Neural progenitor cell (in vitro differentiated cells): ENCODE results near the gene NCOR1. TPM values are rescaled to one million over a fixed set of nuclear protein-coding genes. Genes with fewer than 3 reads are reported as not detected.

Experiments
- DNase-seq: peaks from one replicate; pipeline ENCODE4 v3.0.0-alpha.2; 2016; ENCODE audit warnings: low spot score
- H2AFZ ChIP-seq: fragments of 200-600 bp; sonication (generic); replicated peaks from 2 replicates; pipeline ENCODE4 v1.6.1; 2016; ENCODE audit warnings: antibody characterized with exemption
- H3F3A ChIP-seq: fragments of 200-600 bp; sonication (generic); 2 replicates; pipeline ENCODE4 v1.6.1; 2016; ENCODE audit warnings: antibody characterized with exemption, low read depth
- H3K27ac ChIP-seq: fragments of 200-600 bp; sonication (generic); 2 replicates; pipeline ENCODE4 v1.5.1; 2016; ENCODE audit warnings: mild to moderate bottlenecking
- H3K27me3 ChIP-seq: fragments of 200-600 bp; sonication (generic); 2 replicates; pipeline ENCODE4 v1.6.1; 2016; ENCODE audit warnings: mild to moderate bottlenecking, moderate library complexity
- H3K36me3 ChIP-seq: fragments of 200-600 bp; sonication (generic); 2 replicates; pipeline ENCODE4 v1.5.1; 2016
- H3K4me1 ChIP-seq: fragments of 200-600 bp; sonication (generic); 2 replicates; pipeline ENCODE4 v1.6.1; 2016; ENCODE audit warnings: mixed run types
- H3K4me2 ChIP-seq: fragments of 200-600 bp; sonication (generic); 2 replicates; pipeline ENCODE4 v1.6.1; 2016
- H3K4me3 ChIP-seq: fragments of 200-600 bp; sonication (generic); 2 replicates; pipeline ENCODE4 v1.5.1; 2016
- H3K79me2 ChIP-seq: fragments of 200-600 bp; sonication (generic); 2 replicates; pipeline ENCODE4 v1.6.1; 2016; ENCODE audit warnings: low read depth
- H3K9ac ChIP-seq: fragments of 200-600 bp; sonication (generic); 2 replicates; pipeline ENCODE4 v1.6.1; 2016
- H3K9me3 ChIP-seq: fragments of 200-600 bp; sonication (generic); 2 replicates; pipeline ENCODE4 v1.5.1; 2016; ENCODE audit warnings: low read depth
- H4K20me1 ChIP-seq: fragments of 200-600 bp; sonication (generic); 2 replicates; pipeline ENCODE4 v1.6.1; 2016; ENCODE audit warnings: low read depth
- H3K27ac Mint-ChIP-seq: 3 replicates; pipeline ENCODE4 v1.8.0; 2021; ENCODE audit warnings: mixed read lengths
- H3K27me3 Mint-ChIP-seq: 2 replicates; pipeline ENCODE4 v1.8.0; 2022; ENCODE audit warnings: low read depth, mild to moderate bottlenecking, inconsistent platforms, moderate library complexity, mixed read lengths; ENCODE audit not compliant: insufficient read depth
- H3K36me3 Mint-ChIP-seq: 3 replicates; pipeline ENCODE4 v1.8.0; 2021; ENCODE audit warnings: mixed read lengths
- H3K4me1 Mint-ChIP-seq: 3 replicates; pipeline ENCODE4 v1.8.0; 2021; ENCODE audit warnings: mixed read lengths
- H3K4me3 Mint-ChIP-seq: 3 replicates; pipeline ENCODE4 v1.8.0; 2021; ENCODE audit warnings: mild to moderate bottlenecking, moderate library complexity, mixed read lengths
- H3K9me3 Mint-ChIP-seq: 3 replicates; pipeline ENCODE4 v1.8.0; 2020; ENCODE audit warnings: mixed read lengths
- EZH2 ChIP-seq: fragments of 200-600 bp; sonication (generic); IDR thresholded peaks from 2 replicates; pipeline ENCODE4 v1.6.1; 2017; ENCODE audit warnings: antibody characterized with exemption, mild to moderate bottlenecking, moderate library complexity
- EZH2phosphoT487 ChIP-seq: fragments of 200-600 bp; sonication (generic); IDR thresholded peaks from 2 replicates; pipeline ENCODE4 v1.6.1; 2017; ENCODE audit warnings: antibody characterized with exemption
- total RNA-seq: library from RNA; depleted of rRNA; stranded (reverse); fragments of >200 nt; gene quantifications from 2 replicates; pipeline ENCODE4 v1.2.3, GENCODE V29; 2015; ENCODE audit warnings: low replicate concordance
- TF ChIP-seq, protein P1 (sequence below): fragments of 200-600 bp; sonication (generic); IDR thresholded peaks from 2 replicates; pipeline ENCODE4 v1.5.1; 2017; ENCODE audit warnings: antibody characterized with exemption, mild to moderate bottlenecking

The NCOR1 gene
- total RNA-seq, 1 donor from 2014 or later = 86.8 TPM

DNA sequence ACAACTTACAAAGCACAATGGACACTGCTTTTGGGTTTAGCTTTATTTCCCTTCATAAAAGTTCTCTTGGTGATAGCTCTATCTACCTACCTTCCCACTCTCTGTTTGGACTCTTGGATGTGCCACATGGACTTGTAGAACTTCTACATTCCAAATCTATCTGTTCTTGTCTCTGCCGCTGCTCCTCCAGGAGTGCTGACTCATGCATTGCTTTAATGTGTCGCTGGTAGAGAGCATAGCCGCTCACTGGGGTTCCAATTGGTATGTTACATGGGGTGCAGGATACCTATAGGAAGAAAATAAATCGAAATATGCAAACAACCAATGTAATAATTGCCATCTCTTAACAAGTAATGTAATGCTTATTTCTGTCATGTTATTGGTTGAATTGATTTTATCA, 123.6 kb downstream of the NCOR1 start:
- Histone ChIP-seq H2AFZ (no peak overlapping the region), H3K4me2 (no peak overlapping the region), H3K27me3 (no peaks in the 10 kb centered on the region), H3F3A (no peaks in the 10 kb centered on the region), H3K27ac (no peak overlapping the region), H3K4me3 (no peak overlapping the region), H3K79me2 (no peaks in the 10 kb centered on the region), H3K9ac (no peak overlapping the region), H3K36me3 (peaks cover 5% of the 10 kb centered on the region), H3K4me1 (no peaks in the 10 kb centered on the region), H4K20me1 (no peaks in the 10 kb centered on the region), H3K9me3 (no peaks in the 10 kb centered on the region)
- Mint-ChIP-seq H3K9me3 (peaks cover 7% of the 10 kb centered on the region), H3K27me3 (no peaks in the 10 kb centered on the region), H3K4me1 (no peaks in the 10 kb centered on the region), H3K4me3 (no peak overlapping the region), H3K36me3 (peaks cover 30% of the 10 kb centered on the region), H3K27ac (no peak overlapping the region)
- no peak for DNase-seq
- TF ChIP-seq EZH2phosphoT487 (no peak), EZH2 (no peak)
- TF ChIP-seq, protein P1, sequence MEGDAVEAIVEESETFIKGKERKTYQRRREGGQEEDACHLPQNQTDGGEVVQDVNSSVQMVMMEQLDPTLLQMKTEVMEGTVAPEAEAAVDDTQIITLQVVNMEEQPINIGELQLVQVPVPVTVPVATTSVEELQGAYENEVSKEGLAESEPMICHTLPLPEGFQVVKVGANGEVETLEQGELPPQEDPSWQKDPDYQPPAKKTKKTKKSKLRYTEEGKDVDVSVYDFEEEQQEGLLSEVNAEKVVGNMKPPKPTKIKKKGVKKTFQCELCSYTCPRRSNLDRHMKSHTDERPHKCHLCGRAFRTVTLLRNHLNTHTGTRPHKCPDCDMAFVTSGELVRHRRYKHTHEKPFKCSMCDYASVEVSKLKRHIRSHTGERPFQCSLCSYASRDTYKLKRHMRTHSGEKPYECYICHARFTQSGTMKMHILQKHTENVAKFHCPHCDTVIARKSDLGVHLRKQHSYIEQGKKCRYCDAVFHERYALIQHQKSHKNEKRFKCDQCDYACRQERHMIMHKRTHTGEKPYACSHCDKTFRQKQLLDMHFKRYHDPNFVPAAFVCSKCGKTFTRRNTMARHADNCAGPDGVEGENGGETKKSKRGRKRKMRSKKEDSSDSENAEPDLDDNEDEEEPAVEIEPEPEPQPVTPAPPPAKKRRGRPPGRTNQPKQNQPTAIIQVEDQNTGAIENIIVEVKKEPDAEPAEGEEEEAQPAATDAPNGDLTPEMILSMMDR = no peak

- Mint-ChIP-seq H3K4me1 (no peaks in the 10 kb centered on the region), H3K4me3 (no peak overlapping the region), H3K9me3 (peaks cover 8% of the 10 kb centered on the region), H3K27me3 (no peaks in the 10 kb centered on the region), H3K36me3 (peaks cover 43% of the 10 kb centered on the region), H3K27ac (no peak overlapping the region)
- TF ChIP-seq EZH2phosphoT487 = no peak
- TF ChIP-seq, protein P1 = no peak
- no peak for TF ChIP-seq EZH2
- no peak overlapping the region for H2AFZ ChIP-seq
- H4K20me1 ChIP-seq = no peaks in the 10 kb centered on the region
- H3K9ac ChIP-seq = no peak overlapping the region
- H3F3A ChIP-seq = no peaks in the 10 kb centered on the region
- no peaks in the 10 kb centered on the region for H3K9me3 ChIP-seq
- H3K27ac ChIP-seq = no peak overlapping the region
- H3K4me2 ChIP-seq = no peak overlapping the region
- no peaks in the 10 kb centered on the region for H3K27me3 ChIP-seq
- peaks cover 8% of the 10 kb centered on the region for H3K79me2 ChIP-seq
- no peak for DNase-seq
- H3K4me1 ChIP-seq = no peaks in the 10 kb centered on the region
- H3K36me3 ChIP-seq = peaks cover 7% of the 10 kb centered on the region
- no peak overlapping the region for H3K4me3 ChIP-seq
Measured at GRCh38 chr17:16086957-16087356, 128.4 kb downstream of the NCOR1 start.

- Histone ChIP-seq H3K9ac (no peak overlapping the region), H3K4me1 (no peaks in the 10 kb centered on the region), H3K9me3 (no peaks in the 10 kb centered on the region), H3F3A (no peaks in the 10 kb centered on the region), H3K79me2 (peaks cover 8% of the 10 kb centered on the region), H3K36me3 (peaks cover 12% of the 10 kb centered on the region), H3K4me3 (no peak overlapping the region), H4K20me1 (no peaks in the 10 kb centered on the region), H3K27me3 (no peaks in the 10 kb centered on the region), H3K27ac (no peak overlapping the region), H3K4me2 (no peak overlapping the region), H2AFZ (no peak overlapping the region)
- Mint-ChIP-seq H3K36me3 (peaks cover 50% of the 10 kb centered on the region), H3K9me3 (peaks cover 9% of the 10 kb centered on the region), H3K27me3 (no peaks in the 10 kb centered on the region), H3K27ac (no peak overlapping the region), H3K4me3 (no peak overlapping the region), H3K4me1 (no peaks in the 10 kb centered on the region)
- TF ChIP-seq, protein P1 = no peak
- no peak for TF ChIP-seq EZH2phosphoT487
- no peak for TF ChIP-seq EZH2
- no peak for DNase-seq
Measured at GRCh38 chr17:16085066-16085699, 130.2 kb downstream of the NCOR1 start.
